Ishikawa (cell line): Measurements from ENCODE around the gene PDK1.

ENCODE experiments used
- CEBPB ChIP-seq: IDR thresholded peaks from 2 replicates; pipeline ENCODE4 v1.6.1; 2012
- CREB1 ChIP-seq: IDR thresholded peaks from 2 replicates; pipeline ENCODE4 v1.6.1; 2012; ENCODE audit warnings: low read depth
- EGR1 ChIP-seq: IDR thresholded peaks from 2 replicates; pipeline ENCODE4 v1.6.1; 2012
- EP300 ChIP-seq: IDR thresholded peaks from 2 replicates; pipeline ENCODE4 v1.6.1; 2012; ENCODE audit warnings: borderline replicate concordance
- FOXM1 ChIP-seq: IDR thresholded peaks from 2 replicates; pipeline ENCODE4 v1.6.1; 2012; ENCODE audit warnings: low read depth, borderline replicate concordance
- NFIC ChIP-seq: IDR thresholded peaks from 2 replicates; pipeline ENCODE4 v1.6.1; 2012
- RAD21 ChIP-seq: IDR thresholded peaks from 2 replicates; pipeline ENCODE4 v1.6.1; 2012; ENCODE audit warnings: low read depth
- TAF1 ChIP-seq: IDR thresholded peaks from 2 replicates; pipeline ENCODE4 v1.6.1; 2012; ENCODE audit warnings: low read depth, mild to moderate bottlenecking
- TCF12 ChIP-seq: IDR thresholded peaks from 2 replicates; pipeline ENCODE4 v1.6.1; 2012; ENCODE audit warnings: low read depth
- TEAD4 ChIP-seq: IDR thresholded peaks from 2 replicates; pipeline ENCODE4 v1.6.1; 2012
- YY1 ChIP-seq: IDR thresholded peaks from 2 replicates; pipeline ENCODE4 v1.6.1; 2012; ENCODE audit warnings: low read depth
- ZBTB7A ChIP-seq: IDR thresholded peaks from 2 replicates; pipeline ENCODE4 v1.6.1; 2012; ENCODE audit warnings: low read depth
- TF ChIP-seq, protein P1 (sequence below): IDR thresholded peaks from 2 replicates; pipeline ENCODE4 v1.6.1; 2012
- TF ChIP-seq, protein P2 (sequence below): IDR thresholded peaks from 2 replicates; pipeline ENCODE4 v1.6.1; 2012
- TF ChIP-seq, protein P3 (sequence below): IDR thresholded peaks from 2 replicates; pipeline ENCODE4 v1.6.1; 2012; ENCODE audit warnings: low read depth, mild to moderate bottlenecking

The PDK1 gene

DNA sequence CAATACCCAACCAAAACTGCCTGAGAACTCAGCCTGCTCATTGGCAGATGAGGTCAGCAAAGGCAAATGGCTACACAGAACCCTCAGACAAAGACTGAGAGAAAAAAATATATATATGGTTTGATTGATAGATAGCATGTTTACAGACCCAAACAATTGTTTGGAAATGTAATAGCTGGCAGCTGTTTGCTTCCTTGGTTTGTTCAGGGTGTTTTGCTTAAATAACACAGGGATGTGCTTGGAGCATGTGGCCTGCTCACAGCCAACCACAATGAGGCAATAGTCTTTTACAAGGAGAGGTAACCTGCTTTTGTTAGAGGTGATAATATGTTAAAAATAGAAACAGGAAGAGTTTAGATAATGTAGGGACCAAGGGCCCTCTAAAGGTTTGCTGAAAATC, 84.5 kb downstream of the PDK1 start:
- TF ChIP-seq CEBPB (no peak), EGR1 (no peak), TEAD4 (no peak), RAD21 (no peak), ZBTB7A (no peak), NFIC (no peak), FOXM1 (no peak), YY1 (no peak), TAF1 (no peak)
- TF ChIP-seq, protein P1, sequence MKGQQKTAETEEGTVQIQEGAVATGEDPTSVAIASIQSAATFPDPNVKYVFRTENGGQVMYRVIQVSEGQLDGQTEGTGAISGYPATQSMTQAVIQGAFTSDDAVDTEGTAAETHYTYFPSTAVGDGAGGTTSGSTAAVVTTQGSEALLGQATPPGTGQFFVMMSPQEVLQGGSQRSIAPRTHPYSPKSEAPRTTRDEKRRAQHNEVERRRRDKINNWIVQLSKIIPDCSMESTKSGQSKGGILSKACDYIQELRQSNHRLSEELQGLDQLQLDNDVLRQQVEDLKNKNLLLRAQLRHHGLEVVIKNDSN = no peak
- TF ChIP-seq, protein P2, sequence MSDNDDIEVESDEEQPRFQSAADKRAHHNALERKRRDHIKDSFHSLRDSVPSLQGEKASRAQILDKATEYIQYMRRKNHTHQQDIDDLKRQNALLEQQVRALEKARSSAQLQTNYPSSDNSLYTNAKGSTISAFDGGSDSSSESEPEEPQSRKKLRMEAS = no peak
- TF ChIP-seq, protein P3, sequence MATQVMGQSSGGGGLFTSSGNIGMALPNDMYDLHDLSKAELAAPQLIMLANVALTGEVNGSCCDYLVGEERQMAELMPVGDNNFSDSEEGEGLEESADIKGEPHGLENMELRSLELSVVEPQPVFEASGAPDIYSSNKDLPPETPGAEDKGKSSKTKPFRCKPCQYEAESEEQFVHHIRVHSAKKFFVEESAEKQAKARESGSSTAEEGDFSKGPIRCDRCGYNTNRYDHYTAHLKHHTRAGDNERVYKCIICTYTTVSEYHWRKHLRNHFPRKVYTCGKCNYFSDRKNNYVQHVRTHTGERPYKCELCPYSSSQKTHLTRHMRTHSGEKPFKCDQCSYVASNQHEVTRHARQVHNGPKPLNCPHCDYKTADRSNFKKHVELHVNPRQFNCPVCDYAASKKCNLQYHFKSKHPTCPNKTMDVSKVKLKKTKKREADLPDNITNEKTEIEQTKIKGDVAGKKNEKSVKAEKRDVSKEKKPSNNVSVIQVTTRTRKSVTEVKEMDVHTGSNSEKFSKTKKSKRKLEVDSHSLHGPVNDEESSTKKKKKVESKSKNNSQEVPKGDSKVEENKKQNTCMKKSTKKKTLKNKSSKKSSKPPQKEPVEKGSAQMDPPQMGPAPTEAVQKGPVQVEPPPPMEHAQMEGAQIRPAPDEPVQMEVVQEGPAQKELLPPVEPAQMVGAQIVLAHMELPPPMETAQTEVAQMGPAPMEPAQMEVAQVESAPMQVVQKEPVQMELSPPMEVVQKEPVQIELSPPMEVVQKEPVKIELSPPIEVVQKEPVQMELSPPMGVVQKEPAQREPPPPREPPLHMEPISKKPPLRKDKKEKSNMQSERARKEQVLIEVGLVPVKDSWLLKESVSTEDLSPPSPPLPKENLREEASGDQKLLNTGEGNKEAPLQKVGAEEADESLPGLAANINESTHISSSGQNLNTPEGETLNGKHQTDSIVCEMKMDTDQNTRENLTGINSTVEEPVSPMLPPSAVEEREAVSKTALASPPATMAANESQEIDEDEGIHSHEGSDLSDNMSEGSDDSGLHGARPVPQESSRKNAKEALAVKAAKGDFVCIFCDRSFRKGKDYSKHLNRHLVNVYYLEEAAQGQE = no peak

DNA sequence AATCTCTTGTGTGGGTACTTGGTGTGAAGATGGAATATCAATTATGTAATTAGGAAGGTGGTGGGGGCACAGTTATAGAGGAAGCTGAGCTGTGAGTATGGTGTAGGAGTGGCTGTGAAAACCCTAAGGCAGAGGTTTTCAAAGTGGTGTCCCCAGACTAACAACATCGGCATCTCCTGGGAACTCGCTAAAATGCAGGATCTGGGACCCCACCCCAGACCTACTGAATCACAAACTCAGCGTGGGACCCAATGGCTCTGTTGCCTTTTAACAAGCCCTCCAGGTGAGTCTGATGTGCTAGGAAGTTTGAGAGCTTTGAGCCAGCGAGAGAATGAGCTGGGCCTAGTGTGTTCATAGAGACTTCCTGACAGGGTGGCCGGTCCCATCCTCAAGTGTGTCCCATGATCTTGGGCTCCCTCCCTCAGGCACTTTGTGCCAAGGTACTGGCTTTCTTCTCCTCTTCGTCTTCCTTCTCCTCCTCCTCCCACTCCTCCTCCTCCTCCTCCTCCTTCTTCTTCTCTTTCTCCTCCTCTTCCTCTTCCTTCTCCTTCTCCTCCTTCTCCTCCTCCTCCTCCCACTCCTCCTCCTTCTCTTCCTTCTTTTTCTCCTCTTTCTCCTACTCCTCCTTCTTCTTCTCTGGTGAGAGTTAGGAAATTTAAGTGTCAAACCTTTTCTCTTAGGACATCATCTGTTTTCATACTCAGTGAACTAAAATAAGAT, 86.6 kb downstream of the PDK1 start:
- TF ChIP-seq YY1 (no peak), EP300 (no peak), CEBPB (no peak)
- TF ChIP-seq, protein P2 = no peak
- TF ChIP-seq, protein P1 = no peak

DNA sequence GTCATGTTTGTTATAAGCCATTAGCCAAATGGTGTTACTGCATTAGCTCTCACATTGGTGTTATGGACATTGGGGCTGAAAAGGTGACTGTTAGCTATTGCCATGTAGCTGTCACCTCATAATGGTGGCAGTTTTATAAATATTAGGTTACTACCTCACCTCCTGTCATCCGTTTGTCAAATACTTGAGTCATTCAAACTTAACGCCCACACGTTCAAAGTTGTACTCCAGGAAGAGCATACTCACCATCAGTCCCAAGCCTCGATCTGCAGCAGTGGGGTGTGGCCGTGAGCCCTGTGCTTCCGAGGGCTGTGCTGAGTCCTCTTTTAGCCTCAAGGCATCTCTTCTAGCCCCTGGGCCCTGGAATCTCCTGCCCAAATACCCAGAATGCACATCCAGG, 87.3 kb downstream of the PDK1 start:
- TF ChIP-seq TAF1 (no peak), TEAD4 (no peak), FOXM1 (no peak)

DNA sequence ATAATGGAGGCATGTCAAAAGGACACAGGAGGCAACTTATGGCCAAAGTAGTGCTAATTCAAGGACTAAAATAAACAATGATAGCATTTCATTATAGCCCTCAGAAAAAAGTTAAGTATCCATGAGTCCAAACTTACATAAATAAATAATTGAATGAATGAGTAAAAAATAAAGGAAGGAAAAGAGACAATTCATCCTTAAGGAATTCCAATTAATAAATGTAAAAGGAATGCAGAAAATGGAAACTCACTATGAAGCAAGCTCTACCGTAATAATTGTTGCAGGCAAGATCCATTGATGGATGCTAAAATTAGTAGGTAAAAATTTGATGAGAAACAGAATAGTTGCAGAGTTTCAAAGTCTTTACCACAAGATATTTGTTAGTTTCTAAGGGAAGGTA, 91.5 kb downstream of the PDK1 start:
- TF ChIP-seq NFIC (no peak), EGR1 (no peak), TEAD4 (no peak), FOXM1 (no peak), TCF12 (no peak), RAD21 (no peak), YY1 (no peak), ZBTB7A (no peak), TAF1 (no peak)
- TF ChIP-seq, protein P1 = no peak

DNA sequence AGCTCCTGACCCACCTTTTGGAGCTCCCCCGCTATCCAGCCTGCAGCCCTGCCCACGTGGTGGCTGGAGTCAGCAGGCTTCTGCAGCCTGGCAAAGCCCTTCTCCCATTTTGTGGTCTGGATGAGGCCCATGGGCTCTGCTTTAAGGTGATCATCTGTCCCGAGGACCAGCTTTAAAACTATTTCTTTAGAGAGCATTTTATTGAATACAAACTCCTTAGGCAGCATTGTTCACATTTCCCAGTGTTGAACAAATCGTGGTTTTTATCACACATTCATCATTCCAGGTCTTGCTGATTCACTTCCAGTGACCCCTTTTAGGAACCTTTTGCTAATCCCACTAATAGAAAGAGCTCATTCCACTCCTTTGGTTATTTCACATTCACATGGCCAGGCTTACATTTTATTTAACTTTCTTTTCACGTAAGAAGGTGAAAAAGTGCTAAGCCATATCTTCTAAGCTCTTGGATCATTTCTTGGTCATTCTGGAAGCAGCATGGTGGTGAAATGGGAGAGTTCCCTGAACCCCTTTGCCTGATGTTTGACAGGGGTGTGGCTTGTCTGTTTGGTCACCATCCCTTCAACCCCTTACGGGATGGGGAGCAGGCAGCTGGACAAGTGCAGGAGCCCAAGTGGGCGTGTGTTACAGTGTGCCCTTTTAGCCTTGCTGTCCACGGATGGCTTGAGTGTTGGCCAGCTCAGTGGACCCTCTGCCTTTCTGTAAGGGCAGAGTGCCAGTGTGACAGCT, 99.4 kb downstream of the PDK1 start:
- TF ChIP-seq, protein P2 = no peak
- TF ChIP-seq TEAD4 = no peak

DNA sequence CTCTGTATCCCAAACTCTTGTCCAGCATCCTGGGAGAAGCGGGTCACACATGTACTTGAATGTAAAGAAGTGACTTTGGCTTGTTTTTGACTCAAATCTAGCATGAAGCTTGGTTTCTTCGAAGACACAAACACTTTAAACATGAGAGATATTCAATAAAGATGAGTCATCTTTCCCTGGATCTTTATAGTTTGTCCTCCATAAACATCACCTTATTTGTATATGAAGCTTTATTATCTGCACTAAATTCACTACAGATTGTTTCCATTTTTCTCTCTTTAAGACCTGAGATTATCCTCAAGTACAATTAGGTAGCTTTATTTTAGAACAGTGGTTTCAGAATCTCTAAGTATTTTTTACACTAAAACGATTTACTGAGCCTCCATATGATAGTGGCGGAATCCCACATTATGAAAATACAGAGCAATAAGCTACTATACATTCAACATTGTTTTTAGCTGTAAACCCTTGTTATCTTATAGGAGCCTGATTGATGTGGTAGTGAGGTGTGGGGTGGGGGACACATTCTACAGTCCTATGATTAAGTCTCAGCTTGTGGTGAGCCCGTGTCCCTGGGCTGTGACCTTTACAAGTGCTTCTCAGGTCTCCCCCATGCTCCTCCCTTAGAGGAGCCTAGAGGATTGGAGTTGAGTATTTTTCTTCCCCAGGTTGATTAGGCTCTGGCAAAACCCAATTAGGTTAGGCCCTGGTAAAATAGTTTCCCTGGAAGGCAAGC, 100.1 kb downstream of the PDK1 start:
- TF ChIP-seq NFIC = no peak
- TF ChIP-seq EP300 = no peak
- TF ChIP-seq FOXM1 = no peak
- TF ChIP-seq, protein P3 = no peak
- no peak for TF ChIP-seq TAF1
- no peak for TF ChIP-seq CEBPB
- TF ChIP-seq, protein P1 = no peak
- TF ChIP-seq TEAD4 = no peak
- no peak for TF ChIP-seq EGR1
- TF ChIP-seq YY1 = no peak
- TF ChIP-seq, protein P2 = no peak
- TF ChIP-seq TCF12 = no peak
- no peak for TF ChIP-seq ZBTB7A
- no peak for TF ChIP-seq CREB1
- no peak for TF ChIP-seq RAD21
